Measurements from ENCODE around the gene AHCYL2. TPM values are rescaled to one million over a fixed set of nuclear protein-coding genes. Genes with fewer than 3 reads are reported as not detected.

AHCYL2 gene
- total and polyA plus RNA-seq, 4 donors, result 2.0 to 10.0 (median 3.6) TPM

- no peak for TF ChIP-seq JUND (IDR thresholded peaks at IDR 0.05)
- TF ChIP-seq NR2F2 (IDR thresholded peaks at IDR 0.05), result no peak
- no peak for TF ChIP-seq HNF4A (conservative IDR thresholded peaks at IDR 0.05)
- TF ChIP-seq MAX (IDR thresholded peaks at IDR 0.05), result no peak
- TF ChIP-seq EGR1 (IDR thresholded peaks at IDR 0.05; ENCODE audit: low read depth in 2 of 2), result no peak
- no peak for TF ChIP-seq GABPA (IDR thresholded peaks at IDR 0.05 in 1 of 2, conservative IDR thresholded peaks at IDR 0.05 in 1 of 2)
- H3K4me1 ChIP-seq (ENCODE audit: control insufficient read depth in 4 of 4, insufficient read depth in 4 of 4, low read length in 3 of 4), result peaks cover 0 to 3% (median 3%) of the 10 kb centered on the region in 4 donors
- no peaks in the 10 kb centered on the region for H3K9me3 ChIP-seq (ENCODE audit: control insufficient read depth in 4 of 4, low read length in 3 of 4)
- H3K36me3 ChIP-seq (ENCODE audit: control insufficient read depth in 4 of 4, insufficient read depth in 3 of 4, low read depth in 1 of 4, low read length in 3 of 4), result no peaks in the 10 kb centered on the region
- no peaks in the 10 kb centered on the region for H3K27me3 ChIP-seq (ENCODE audit: control insufficient read depth in 4 of 4, insufficient read depth in 4 of 4, low read length in 3 of 4)
- H3K4me3 ChIP-seq (ENCODE audit: low read depth in 1 of 3, low read length in 3 of 3), result no peak overlapping the region
- DNase-seq (ENCODE audit: low spot score), result no peak
- no peak overlapping the region for H3K9ac ChIP-seq (ENCODE audit: low read depth in 1 of 2, low read length in 2 of 2)
- no peak overlapping the region for H3K27ac ChIP-seq (ENCODE audit: low read depth in 1 of 2, low read length in 2 of 2)
These were observed 49.1 kb downstream of the AHCYL2 start for GRCh38 chr7:129273936-129274335.

GRCh38 chr7:129277629-129278028, 52.8 kb downstream of the AHCYL2 start:
- H3K36me3 ChIP-seq (ENCODE audit: control insufficient read depth in 4 of 4, insufficient read depth in 3 of 4, low read depth in 1 of 4, low read length in 3 of 4), result no peaks in the 10 kb centered on the region
- no peak overlapping the region for H3K27ac ChIP-seq (ENCODE audit: low read depth in 1 of 2, low read length in 2 of 2)
- TF ChIP-seq YY1 (IDR thresholded peaks at IDR 0.05) (no peak), RXRA (IDR thresholded peaks at IDR 0.05) (no peak), FOXA2 (IDR thresholded peaks at IDR 0.05) (no peak), ZBTB33 (IDR thresholded peaks at IDR 0.05) (no peak), JUND (IDR thresholded peaks at IDR 0.05) (no peak), ATF3 (IDR thresholded peaks at IDR 0.05) (no peak), HNF4A (conservative IDR thresholded peaks at IDR 0.05) (no peak), TAF1 (conservative IDR thresholded peaks at IDR 0.05) (no peak), FOXA1 (IDR thresholded peaks at IDR 0.05) (no peak), GABPA (IDR thresholded peaks at IDR 0.05 in 1 of 2, conservative IDR thresholded peaks at IDR 0.05 in 1 of 2) (no peak), SP1 (IDR thresholded peaks at IDR 0.05) (no peak), MAX (IDR thresholded peaks at IDR 0.05) (no peak), REST (IDR thresholded peaks at IDR 0.05) (no peak), CTCF (IDR thresholded peaks at IDR 0.05; ENCODE audit: low read depth, low read length, missing input control) (no peak), RAD21 (IDR thresholded peaks at IDR 0.05) (no peak), NR2F2 (IDR thresholded peaks at IDR 0.05) (no peak), EGR1 (IDR thresholded peaks at IDR 0.05; ENCODE audit: low read depth in 2 of 2) (no peak), HNF4G (IDR thresholded peaks at IDR 0.05) (no peak)
- DNase-seq (ENCODE audit: low spot score), result no peak
- H3K9me3 ChIP-seq (ENCODE audit: control insufficient read depth in 4 of 4, low read length in 3 of 4), result no peaks in the 10 kb centered on the region
- 77% methylated on average over 7 of the region's 7 CpGs for WGBS
- no peak overlapping the region for H3K9ac ChIP-seq (ENCODE audit: low read depth in 1 of 2, low read length in 2 of 2)
- no peaks in the 10 kb centered on the region for H3K27me3 ChIP-seq (ENCODE audit: control insufficient read depth in 4 of 4, insufficient read depth in 4 of 4, low read length in 3 of 4)
- peaks cover 1 to 3% (median 3%) of the 10 kb centered on the region in 4 donors for H3K4me1 ChIP-seq (ENCODE audit: control insufficient read depth in 4 of 4, insufficient read depth in 4 of 4, low read length in 3 of 4)
- no peak overlapping the region for H3K4me3 ChIP-seq (ENCODE audit: low read depth in 1 of 3, low read length in 3 of 3)
